ENCODE data around the gene RPUSD1.

The RPUSD1 gene

DNA sequence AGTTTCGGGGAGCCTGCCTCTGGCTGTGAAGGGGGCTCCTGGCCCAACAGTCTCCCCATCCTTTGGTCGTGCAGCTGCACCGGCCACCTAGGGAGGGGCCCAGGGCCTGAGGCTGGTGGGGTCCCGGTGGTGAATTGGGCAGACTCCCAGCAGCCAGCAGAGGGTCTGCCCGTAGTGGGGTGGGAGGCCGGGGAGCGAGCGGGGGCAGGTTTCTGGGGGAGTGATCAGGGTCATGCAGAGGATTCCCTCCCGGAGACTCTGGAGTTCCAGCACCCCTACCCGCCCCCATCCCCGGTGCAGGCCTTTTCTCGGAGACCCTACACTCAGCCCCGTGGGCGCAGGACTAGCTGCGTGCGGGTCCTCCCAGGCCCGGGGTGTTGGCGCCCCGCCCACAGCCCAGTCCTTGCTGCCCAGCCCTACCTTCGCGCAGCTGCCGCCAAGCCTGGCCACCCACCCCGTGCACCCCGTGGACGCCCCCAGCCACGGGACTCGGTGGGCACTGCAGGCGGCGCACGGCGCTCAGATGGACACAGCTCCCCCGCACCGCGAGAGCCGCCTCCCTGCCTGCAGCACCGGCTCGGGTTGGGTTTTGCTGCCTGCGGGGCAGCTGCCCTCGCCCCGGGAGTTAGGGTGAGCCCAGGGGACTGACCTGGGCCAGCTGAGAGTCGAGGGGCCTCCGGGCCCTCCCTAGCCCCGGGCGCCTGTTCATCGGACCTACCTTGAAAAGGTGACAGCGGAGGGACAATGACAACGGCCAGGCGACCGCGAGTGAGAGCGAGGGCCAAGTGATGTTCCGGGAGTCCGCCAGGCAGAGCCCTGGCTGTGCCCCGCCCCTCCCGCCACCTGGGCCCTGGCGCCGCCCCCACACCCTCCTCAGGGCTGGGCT, 12.0 kb upstream of the RPUSD1 start, which contains the start of gene GNG13:
Gene GNG13, minus strand, starts transcription at position 787 of the 886 bp plus-strand sequence. CDS start 1,657 bp downstream, outside the sequence.
- Histone ChIP-seq H3K4me3 (ENCODE audit: insufficient read depth, low read depth, low read length, poor library complexity, severe bottlenecking) (no peak within 1 kb of the TSS), H3K36me3 (ENCODE audit: control insufficient read depth, insufficient read depth, low read length) (no peaks in the 10 kb centered on the region), H3K27me3 (replicated peaks; ENCODE audit: control insufficient read depth, insufficient read depth, low read length, poor library complexity, severe bottlenecking) (peaks cover 25% of the 10 kb centered on the region), H3K9me3 (ENCODE audit: control insufficient read depth, low read length) (no peaks in the 10 kb centered on the region), H3K27ac (ENCODE audit: insufficient read depth, low read length, poor library complexity, severe bottlenecking) (no peak within 1 kb of the TSS), H3K4me1 (ENCODE audit: control insufficient read depth, insufficient read depth, low read length, poor library complexity, severe bottlenecking) (peaks cover 5% of the 10 kb centered on the region)
- DNase-seq = no peak

DNA sequence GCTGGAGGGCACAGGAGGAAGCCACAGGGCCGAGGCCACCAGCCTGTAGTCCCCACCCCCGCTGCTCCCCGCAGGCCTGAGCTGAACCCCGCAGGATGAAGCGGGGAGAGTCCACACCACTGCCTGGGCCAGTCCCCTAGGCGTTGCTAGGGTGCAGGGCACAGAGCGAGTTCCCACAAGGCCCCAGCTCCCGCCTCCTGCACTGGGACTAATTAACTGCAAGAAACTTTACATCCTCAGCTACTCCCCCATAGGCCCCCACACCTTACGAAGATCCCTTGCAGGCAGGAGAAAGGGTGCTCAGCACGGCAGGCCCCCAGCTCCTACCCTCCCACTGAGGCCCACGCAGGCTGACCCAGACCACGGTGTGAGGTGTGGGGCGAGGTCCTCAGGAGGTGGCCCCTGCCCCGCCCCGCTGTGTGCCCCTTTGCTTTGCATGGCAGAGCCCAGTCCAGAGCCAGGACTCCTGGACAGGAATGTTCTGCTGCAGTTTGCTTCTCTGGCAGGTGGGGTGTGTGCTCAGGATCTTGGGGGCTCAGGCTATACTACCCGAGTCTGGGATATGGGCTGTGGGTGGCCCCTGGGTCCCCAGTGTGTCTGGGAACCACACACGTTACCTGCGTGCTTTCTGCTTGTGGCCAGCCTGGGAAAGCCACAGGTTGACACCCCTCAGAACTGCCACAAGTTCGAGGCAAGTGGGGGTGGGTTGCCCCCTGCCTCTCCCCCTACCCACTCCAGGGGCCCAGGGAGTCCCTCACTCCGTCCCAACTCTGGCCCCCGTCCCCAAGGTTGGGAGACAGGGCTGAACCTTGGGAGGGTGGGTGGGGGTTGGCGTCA, 11.1 kb upstream of the RPUSD1 start:
- peaks cover 5% of the 10 kb centered on the region for H3K4me1 ChIP-seq (ENCODE audit: control insufficient read depth, insufficient read depth, low read length, poor library complexity, severe bottlenecking)
- no peaks in the 10 kb centered on the region for H3K9me3 ChIP-seq (ENCODE audit: control insufficient read depth, low read length)
- no peak overlapping the region for H3K27ac ChIP-seq (ENCODE audit: insufficient read depth, low read length, poor library complexity, severe bottlenecking)
- no peak for DNase-seq
- H3K36me3 ChIP-seq (ENCODE audit: control insufficient read depth, insufficient read depth, low read length) = no peaks in the 10 kb centered on the region
- no peak overlapping the region for H3K4me3 ChIP-seq (ENCODE audit: insufficient read depth, low read depth, low read length, poor library complexity, severe bottlenecking)
- peaks cover 25% of the 10 kb centered on the region for H3K27me3 ChIP-seq (replicated peaks; ENCODE audit: control insufficient read depth, insufficient read depth, low read length, poor library complexity, severe bottlenecking)

DNA sequence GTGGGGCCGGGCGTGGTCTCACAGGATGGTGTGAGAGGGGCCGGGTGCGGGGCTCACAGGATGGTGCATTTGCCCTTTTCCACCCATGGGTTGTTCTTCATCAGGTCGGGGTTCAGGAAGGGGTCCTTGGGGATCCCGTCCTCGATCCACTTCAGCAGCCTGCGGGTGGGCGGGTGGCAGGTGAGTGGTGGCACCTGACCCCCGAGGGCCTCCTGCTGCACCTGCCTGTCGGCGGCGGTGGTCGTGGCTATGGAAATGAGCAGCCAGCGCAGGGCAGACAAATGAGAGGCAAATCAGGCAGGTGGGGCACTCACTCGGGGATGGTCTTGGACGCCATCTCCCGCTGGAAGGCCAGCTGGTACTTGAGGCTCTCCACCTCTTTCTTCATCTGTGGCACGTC, 10.5 kb upstream of the RPUSD1 start:
- Histone ChIP-seq H3K4me3 (ENCODE audit: insufficient read depth, low read depth, low read length, poor library complexity, severe bottlenecking) (no peak overlapping the region), H3K27me3 (replicated peaks; ENCODE audit: control insufficient read depth, insufficient read depth, low read length, poor library complexity, severe bottlenecking) (peaks cover 25% of the 10 kb centered on the region), H3K36me3 (ENCODE audit: control insufficient read depth, insufficient read depth, low read length) (no peaks in the 10 kb centered on the region), H3K4me1 (ENCODE audit: control insufficient read depth, insufficient read depth, low read length, poor library complexity, severe bottlenecking) (peaks cover 5% of the 10 kb centered on the region), H3K27ac (ENCODE audit: insufficient read depth, low read length, poor library complexity, severe bottlenecking) (no peak overlapping the region), H3K9me3 (ENCODE audit: control insufficient read depth, low read length) (no peaks in the 10 kb centered on the region)
- no peak for DNase-seq

DNA sequence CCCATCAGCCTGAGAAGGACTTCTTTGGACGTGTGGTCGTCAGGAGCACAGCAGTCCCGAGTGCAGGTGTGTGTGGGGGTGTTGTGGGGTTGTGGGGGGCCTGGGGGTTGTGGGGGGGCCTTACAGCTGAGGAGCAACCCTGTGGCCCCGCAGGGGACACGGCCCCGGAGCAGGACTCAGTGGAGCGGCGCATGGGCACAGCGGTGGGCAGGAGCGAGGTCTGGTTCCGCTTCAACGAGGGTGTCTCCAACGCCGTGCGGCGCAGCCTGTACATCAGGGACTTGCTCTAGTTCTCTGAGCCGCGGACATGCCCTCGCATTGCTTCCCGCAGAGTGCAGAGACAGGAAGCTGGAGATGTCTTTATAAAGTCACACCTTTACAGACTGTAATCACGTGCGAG, 9.5 kb upstream of the RPUSD1 start:
- no peak for DNase-seq
- no peaks in the 10 kb centered on the region for H3K36me3 ChIP-seq (ENCODE audit: control insufficient read depth, insufficient read depth, low read length)
- no peak overlapping the region for H3K4me3 ChIP-seq (ENCODE audit: insufficient read depth, low read depth, low read length, poor library complexity, severe bottlenecking)
- H3K27ac ChIP-seq (ENCODE audit: insufficient read depth, low read length, poor library complexity, severe bottlenecking) = no peak overlapping the region
- peaks cover 5% of the 10 kb centered on the region for H3K4me1 ChIP-seq (ENCODE audit: control insufficient read depth, insufficient read depth, low read length, poor library complexity, severe bottlenecking)
- H3K9me3 ChIP-seq (ENCODE audit: control insufficient read depth, low read length) = no peaks in the 10 kb centered on the region
- H3K27me3 ChIP-seq (replicated peaks; ENCODE audit: control insufficient read depth, insufficient read depth, low read length, poor library complexity, severe bottlenecking) = peaks cover 25% of the 10 kb centered on the region

DNA sequence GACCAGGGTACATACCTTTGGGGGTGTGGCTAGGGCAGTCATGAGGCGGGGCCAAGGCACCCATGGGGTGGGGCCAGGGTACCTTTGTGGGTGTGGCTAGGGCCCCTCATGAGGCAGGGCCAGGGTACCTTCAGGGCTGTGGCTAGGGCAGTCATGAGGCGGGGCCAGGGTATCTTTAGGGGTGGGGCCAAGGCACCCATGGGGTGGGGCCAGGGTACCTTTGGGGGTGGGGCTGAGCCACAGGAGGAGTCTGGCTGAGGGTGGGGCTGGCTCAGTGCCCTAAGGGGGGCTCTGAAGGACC, 8.9 kb upstream of the RPUSD1 start:
- Histone ChIP-seq H3K27me3 (replicated peaks; ENCODE audit: control insufficient read depth, insufficient read depth, low read length, poor library complexity, severe bottlenecking) (peaks cover 19% of the 10 kb centered on the region), H3K4me3 (ENCODE audit: insufficient read depth, low read depth, low read length, poor library complexity, severe bottlenecking) (no peak overlapping the region), H3K36me3 (ENCODE audit: control insufficient read depth, insufficient read depth, low read length) (no peaks in the 10 kb centered on the region), H3K4me1 (ENCODE audit: control insufficient read depth, insufficient read depth, low read length, poor library complexity, severe bottlenecking) (peaks cover 5% of the 10 kb centered on the region), H3K27ac (ENCODE audit: insufficient read depth, low read length, poor library complexity, severe bottlenecking) (no peak overlapping the region), H3K9me3 (ENCODE audit: control insufficient read depth, low read length) (no peaks in the 10 kb centered on the region)
- DNase-seq = no peak

DNA sequence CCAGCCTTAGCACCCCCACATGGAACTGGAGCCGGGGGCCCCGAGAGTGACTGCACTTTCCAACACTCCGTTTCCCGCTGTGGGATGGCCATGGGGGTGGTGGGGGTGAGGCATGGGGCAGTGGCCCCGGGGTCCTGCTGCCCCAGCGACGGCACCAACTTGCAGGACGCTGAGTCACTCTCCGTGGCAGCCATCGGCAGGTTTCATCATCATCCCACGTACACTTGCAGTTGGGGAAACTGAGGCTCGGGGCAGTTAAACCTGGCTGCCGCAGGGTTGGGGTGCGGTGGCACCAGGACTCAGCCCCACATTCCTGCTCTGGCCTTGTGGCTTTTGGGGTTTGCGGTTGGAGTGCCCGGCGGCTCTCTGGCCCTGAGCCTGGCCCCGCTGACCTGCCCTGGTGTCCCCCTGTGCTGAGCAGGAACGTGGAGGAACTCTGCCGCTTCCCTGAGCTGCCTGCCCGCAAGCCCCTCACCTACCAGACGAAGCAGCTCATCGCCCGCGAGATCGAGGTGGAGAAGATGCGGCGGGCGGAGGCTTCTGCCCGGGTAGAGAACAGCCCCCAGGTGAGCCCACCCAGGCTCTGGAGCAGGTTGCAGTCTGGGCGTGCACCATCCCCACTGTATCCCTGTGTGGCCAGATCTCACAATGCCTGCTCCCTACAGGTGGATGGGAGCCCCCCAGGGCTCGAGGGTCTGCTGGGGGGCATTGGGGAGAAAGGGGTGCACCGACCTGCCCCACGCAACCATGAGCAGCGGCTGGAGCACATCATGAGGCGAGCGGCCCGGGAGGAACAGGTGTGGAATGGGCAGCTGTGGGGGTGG, 8.3 kb upstream of the RPUSD1 start:
- DNase-seq = no peak
- no peak overlapping the region for H3K4me3 ChIP-seq (ENCODE audit: insufficient read depth, low read depth, low read length, poor library complexity, severe bottlenecking)
- peaks cover 14% of the 10 kb centered on the region for H3K27me3 ChIP-seq (replicated peaks; ENCODE audit: control insufficient read depth, insufficient read depth, low read length, poor library complexity, severe bottlenecking)
- peaks cover 5% of the 10 kb centered on the region for H3K4me1 ChIP-seq (ENCODE audit: control insufficient read depth, insufficient read depth, low read length, poor library complexity, severe bottlenecking)
- H3K36me3 ChIP-seq (ENCODE audit: control insufficient read depth, insufficient read depth, low read length) = no peaks in the 10 kb centered on the region
- no peak overlapping the region for H3K27ac ChIP-seq (ENCODE audit: insufficient read depth, low read length, poor library complexity, severe bottlenecking)
- H3K9me3 ChIP-seq (ENCODE audit: control insufficient read depth, low read length) = no peaks in the 10 kb centered on the region

DNA sequence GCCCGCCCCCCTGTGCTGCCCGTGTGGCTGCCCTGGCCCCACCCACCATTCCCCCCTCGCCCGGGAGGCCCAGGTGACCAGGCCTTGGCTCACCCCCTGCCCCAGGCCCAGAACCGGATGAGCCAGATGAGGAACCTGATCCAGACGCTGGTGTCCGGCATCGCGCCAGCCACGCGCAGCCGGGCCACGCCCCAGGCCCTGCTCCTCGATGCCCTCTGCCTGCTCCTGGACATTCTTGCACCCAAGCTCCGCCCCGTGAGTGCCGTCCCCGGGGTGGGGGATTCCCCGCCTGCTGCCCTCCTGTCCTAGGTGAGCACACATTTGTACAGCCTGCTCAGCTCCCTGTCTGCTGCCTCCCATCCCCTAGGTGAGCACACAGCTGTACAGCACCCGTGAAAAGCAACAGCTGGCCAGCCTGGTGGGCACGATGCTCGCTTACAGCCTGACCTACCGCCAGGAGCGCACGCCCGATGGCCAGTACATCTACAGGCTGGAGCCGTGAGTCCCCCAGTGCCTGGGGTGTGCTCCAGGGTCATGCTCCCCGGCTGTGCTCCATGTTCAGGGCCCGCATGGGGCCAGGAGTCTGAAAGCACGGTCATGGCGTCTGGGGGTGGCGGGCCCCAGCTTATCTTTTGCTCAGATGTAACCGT, 7.5 kb upstream of the RPUSD1 start:
- Histone ChIP-seq H3K27ac (ENCODE audit: insufficient read depth, low read length, poor library complexity, severe bottlenecking) (no peak overlapping the region), H3K4me1 (ENCODE audit: control insufficient read depth, insufficient read depth, low read length, poor library complexity, severe bottlenecking) (peaks cover 5% of the 10 kb centered on the region), H3K9me3 (ENCODE audit: control insufficient read depth, low read length) (no peaks in the 10 kb centered on the region), H3K36me3 (ENCODE audit: control insufficient read depth, insufficient read depth, low read length) (no peaks in the 10 kb centered on the region), H3K27me3 (replicated peaks; ENCODE audit: control insufficient read depth, insufficient read depth, low read length, poor library complexity, severe bottlenecking) (peaks cover 6% of the 10 kb centered on the region), H3K4me3 (ENCODE audit: insufficient read depth, low read depth, low read length, poor library complexity, severe bottlenecking) (no peak overlapping the region)
- DNase-seq = no peak

DNA sequence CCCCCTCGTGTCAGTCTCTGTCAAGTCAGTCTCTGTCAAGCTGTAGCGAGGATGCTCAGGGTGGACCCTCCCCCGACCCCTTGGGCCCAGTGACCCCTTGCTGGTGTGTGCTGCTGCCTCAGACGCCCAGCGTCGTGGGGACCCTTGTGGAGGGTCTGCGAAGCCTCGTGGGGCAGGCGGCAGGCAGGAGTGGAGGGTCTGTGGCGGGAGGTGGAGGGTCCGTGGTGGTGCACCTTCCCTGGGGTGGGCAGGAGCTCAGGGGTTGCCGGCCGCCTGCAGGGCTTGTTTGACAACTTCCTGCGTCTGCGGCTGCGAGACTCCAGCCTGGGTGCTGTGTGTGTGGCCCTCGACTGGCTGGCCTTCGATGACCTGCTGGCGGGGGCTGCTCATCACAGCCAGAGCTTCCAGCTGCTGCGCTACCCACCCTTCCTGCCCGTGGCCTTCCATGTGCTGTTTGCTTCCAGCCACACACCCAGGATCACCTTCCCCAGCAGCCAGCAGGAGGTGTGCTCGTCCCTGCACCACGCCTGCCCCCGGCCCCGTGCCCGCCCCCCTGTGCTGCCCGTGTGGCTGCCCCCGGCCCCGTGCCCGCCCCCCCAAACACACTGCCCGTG, 6.8 kb upstream of the RPUSD1 start:
- Histone ChIP-seq H3K4me3 (ENCODE audit: insufficient read depth, low read depth, low read length, poor library complexity, severe bottlenecking) (no peak overlapping the region), H3K9me3 (ENCODE audit: control insufficient read depth, low read length) (no peaks in the 10 kb centered on the region), H3K27me3 (replicated peaks; ENCODE audit: control insufficient read depth, insufficient read depth, low read length, poor library complexity, severe bottlenecking) (no peaks in the 10 kb centered on the region), H3K4me1 (ENCODE audit: control insufficient read depth, insufficient read depth, low read length, poor library complexity, severe bottlenecking) (no peaks in the 10 kb centered on the region), H3K27ac (ENCODE audit: insufficient read depth, low read length, poor library complexity, severe bottlenecking) (no peak overlapping the region), H3K36me3 (ENCODE audit: control insufficient read depth, insufficient read depth, low read length) (no peaks in the 10 kb centered on the region)
- no peak for DNase-seq

DNA sequence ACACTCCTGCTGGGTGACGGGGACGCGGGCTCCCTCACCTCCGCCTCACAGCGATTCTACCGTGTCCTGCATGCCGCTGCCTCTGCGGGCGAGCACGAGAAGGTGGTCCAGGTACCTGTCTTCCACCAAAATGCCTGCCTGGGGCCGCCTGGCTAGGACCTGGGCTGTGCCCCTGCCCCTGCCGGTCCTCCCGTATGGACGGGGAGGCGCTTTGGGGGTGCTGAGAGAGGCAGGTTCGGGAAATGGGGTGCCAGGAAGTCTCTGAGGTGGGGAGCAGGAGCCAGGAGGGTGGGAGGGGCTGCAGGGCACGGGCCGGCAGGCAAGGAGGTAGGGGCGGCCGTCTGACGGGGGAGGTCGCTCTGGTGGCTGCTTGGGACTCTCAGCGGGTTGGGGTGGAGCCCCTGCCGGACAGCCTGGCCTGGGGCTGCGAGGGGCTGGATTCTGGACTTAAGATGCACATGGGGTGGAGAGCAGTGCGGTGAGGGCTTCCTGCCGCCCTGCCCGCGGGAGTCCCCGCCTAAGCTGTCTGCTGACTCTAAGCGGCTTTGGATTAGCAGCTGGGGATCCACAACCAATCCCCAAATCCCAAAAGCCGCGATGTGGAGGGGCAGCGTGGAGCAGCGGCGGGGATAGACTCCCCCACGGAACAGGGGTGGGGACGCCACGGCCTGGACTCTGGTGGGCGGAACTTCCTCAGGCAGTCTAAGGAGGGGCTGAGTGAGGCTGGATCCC, 6.1 kb upstream of the RPUSD1 start:
- no peak overlapping the region for H3K27ac ChIP-seq (ENCODE audit: insufficient read depth, low read length, poor library complexity, severe bottlenecking)
- H3K4me1 ChIP-seq (ENCODE audit: control insufficient read depth, insufficient read depth, low read length, poor library complexity, severe bottlenecking) = peaks cover 1% of the 10 kb centered on the region
- H3K36me3 ChIP-seq (ENCODE audit: control insufficient read depth, insufficient read depth, low read length) = no peaks in the 10 kb centered on the region
- no peaks in the 10 kb centered on the region for H3K27me3 ChIP-seq (replicated peaks; ENCODE audit: control insufficient read depth, insufficient read depth, low read length, poor library complexity, severe bottlenecking)
- no peaks in the 10 kb centered on the region for H3K9me3 ChIP-seq (ENCODE audit: control insufficient read depth, low read length)
- no peak for DNase-seq
- H3K4me3 ChIP-seq (ENCODE audit: insufficient read depth, low read depth, low read length, poor library complexity, severe bottlenecking) = no peak overlapping the region
